Nephron progenitor cell (in vitro differentiated cells): Measurements from ENCODE around the gene LINC01488.

Experiments
- DNase-seq: peaks from one replicate; pipeline ENCODE4 v3.0.0; 2021
- H3K27ac Mint-ChIP-seq: 2 replicates; pipeline ENCODE4 v1.8.0; 2021; ENCODE audit warnings: mild to moderate bottlenecking, moderate library complexity, mixed read lengths
- H3K27me3 Mint-ChIP-seq: 2 replicates; pipeline ENCODE4 v1.8.0; 2021; ENCODE audit warnings: mild to moderate bottlenecking, low read depth, mixed read lengths; ENCODE audit not compliant: poor library complexity
- H3K36me3 Mint-ChIP-seq: 2 replicates; pipeline ENCODE4 v1.8.0; 2021; ENCODE audit warnings: low read depth, mixed read lengths
- H3K4me1 Mint-ChIP-seq: 2 replicates; pipeline ENCODE4 v1.8.0; 2021; ENCODE audit warnings: mixed read lengths
- H3K4me3 Mint-ChIP-seq: 2 replicates; pipeline ENCODE4 v1.8.0; 2021; ENCODE audit warnings: mild to moderate bottlenecking, moderate library complexity, mixed read lengths
- H3K9me3 Mint-ChIP-seq: 2 replicates; pipeline ENCODE4 v1.8.0; 2021; ENCODE audit warnings: mild to moderate bottlenecking, moderate library complexity, mixed read lengths
- TF ChIP-seq, protein P1 (sequence below): fragments of 200-600 bp; sonication (generic); IDR thresholded peaks from 2 replicates; pipeline ENCODE4 v1.5.0; 2021; ENCODE audit warnings: antibody characterized with exemption

The LINC01488 gene

DNA sequence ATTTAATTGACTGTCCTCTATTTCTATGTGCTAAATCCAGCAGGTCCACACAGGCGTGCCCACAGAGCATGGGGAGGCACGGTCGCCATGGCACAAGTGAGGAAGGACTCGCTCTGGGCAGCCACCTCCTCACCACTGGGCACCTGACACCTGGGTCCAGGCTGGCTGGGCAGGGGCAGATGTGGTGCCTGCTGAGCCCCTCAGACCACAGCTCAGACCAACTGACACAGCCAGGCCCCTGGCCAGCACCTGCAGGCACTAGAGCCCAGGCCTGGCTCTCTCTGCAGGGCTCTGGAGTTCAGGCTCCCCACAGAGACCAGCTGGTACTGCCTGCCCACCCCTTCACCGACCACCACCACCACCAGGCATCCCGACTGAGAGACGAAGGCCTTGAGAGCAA, 27.9 kb downstream of the LINC01488 start:
- Mint-ChIP-seq H3K36me3 (peaks cover 6% of the 10 kb centered on the region), H3K4me1 (peaks cover 24% of the 10 kb centered on the region), H3K9me3 (peaks cover 21% of the 10 kb centered on the region), H3K27ac (no peak overlapping the region), H3K4me3 (no peak overlapping the region), H3K27me3 (peaks cover 14% of the 10 kb centered on the region)
- no peak for DNase-seq
- TF ChIP-seq, protein P1, sequence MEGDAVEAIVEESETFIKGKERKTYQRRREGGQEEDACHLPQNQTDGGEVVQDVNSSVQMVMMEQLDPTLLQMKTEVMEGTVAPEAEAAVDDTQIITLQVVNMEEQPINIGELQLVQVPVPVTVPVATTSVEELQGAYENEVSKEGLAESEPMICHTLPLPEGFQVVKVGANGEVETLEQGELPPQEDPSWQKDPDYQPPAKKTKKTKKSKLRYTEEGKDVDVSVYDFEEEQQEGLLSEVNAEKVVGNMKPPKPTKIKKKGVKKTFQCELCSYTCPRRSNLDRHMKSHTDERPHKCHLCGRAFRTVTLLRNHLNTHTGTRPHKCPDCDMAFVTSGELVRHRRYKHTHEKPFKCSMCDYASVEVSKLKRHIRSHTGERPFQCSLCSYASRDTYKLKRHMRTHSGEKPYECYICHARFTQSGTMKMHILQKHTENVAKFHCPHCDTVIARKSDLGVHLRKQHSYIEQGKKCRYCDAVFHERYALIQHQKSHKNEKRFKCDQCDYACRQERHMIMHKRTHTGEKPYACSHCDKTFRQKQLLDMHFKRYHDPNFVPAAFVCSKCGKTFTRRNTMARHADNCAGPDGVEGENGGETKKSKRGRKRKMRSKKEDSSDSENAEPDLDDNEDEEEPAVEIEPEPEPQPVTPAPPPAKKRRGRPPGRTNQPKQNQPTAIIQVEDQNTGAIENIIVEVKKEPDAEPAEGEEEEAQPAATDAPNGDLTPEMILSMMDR: no peak

DNA sequence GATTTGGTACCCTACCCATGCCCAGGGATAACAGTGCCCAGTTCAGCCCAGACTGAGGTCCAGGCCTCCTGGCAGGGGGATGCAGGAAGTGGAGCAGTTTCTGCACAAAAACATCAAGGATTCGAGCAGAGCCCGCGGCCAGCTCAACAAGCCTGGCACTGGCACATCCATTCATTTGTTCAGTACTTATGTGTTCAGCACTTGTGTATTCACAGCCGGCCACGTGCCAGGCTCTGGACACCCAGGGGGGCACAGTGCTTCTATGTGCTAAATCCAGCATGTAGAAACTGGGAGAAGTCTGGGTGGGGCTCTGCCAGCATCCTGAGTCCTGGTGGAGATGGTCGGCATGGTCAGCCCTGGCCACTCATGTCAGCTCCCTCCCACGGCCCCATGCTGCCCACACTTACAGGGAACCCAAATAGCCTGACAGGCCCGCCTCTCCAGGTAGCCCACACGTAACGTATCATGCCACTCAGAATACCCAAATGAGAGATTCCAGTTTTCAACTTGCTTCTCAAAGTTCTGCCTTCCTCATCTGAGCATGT, 28.5 kb downstream of the LINC01488 start:
- H3K9me3 Mint-ChIP-seq: peaks cover 21% of the 10 kb centered on the region
- H3K36me3 Mint-ChIP-seq: peaks cover 6% of the 10 kb centered on the region
- H3K4me3 Mint-ChIP-seq: no peak overlapping the region
- H3K27ac Mint-ChIP-seq: no peak overlapping the region
- peaks cover 23% of the 10 kb centered on the region for H3K4me1 Mint-ChIP-seq
- TF ChIP-seq, protein P1: no peak
- no peak for DNase-seq
- peaks cover 15% of the 10 kb centered on the region for H3K27me3 Mint-ChIP-seq

DNA sequence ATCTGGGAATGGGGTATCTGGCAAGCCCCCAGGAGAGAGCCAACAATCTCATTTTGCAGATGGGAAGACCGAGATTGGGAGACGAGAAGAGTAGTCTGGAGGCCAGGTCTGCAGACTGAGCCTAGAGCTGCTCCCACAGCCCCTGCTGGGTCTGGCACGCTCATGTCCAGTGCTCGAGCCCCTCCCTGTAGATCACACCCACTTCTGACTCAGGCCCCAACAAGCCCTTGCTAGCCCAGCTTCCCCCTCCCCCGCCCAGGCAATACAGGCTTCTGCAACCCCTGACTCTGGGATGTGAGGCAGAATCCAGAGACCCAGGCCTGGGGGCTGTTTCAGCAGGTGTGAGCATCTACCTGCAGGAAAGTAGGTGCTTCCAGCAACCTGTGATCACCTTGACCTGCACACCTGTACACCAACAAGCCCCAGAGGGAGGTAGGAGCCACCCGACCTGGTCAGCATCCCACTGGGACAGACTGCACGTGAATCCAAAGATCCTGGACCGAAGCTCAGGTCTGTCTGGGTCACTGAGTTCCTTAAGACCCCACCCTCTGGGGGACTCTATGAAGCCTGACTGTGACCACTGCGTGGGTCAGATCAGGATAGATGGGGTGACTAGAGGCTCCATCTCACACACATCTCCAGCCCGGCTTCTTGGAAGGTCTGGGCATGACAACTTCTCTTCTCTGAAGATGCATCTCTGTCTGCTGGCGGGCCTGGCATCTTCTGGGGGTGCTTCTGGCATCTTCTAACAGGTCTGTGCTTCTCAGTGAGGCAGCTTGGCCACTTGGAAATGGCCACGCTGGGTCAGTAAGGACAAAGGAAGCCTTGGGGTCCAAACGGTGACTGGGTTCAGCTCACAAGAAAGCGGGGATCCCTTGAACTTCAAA, 29.3 kb downstream of the LINC01488 start:
- DNase-seq: no peak
- TF ChIP-seq, protein P1: no peak
- Mint-ChIP-seq H3K4me1 (peaks cover 20% of the 10 kb centered on the region), H3K4me3 (no peak overlapping the region), H3K9me3 (peaks cover 19% of the 10 kb centered on the region), H3K36me3 (peaks cover 6% of the 10 kb centered on the region), H3K27me3 (peaks cover 18% of the 10 kb centered on the region), H3K27ac (peak overlapping the region; percentile 64)

DNA sequence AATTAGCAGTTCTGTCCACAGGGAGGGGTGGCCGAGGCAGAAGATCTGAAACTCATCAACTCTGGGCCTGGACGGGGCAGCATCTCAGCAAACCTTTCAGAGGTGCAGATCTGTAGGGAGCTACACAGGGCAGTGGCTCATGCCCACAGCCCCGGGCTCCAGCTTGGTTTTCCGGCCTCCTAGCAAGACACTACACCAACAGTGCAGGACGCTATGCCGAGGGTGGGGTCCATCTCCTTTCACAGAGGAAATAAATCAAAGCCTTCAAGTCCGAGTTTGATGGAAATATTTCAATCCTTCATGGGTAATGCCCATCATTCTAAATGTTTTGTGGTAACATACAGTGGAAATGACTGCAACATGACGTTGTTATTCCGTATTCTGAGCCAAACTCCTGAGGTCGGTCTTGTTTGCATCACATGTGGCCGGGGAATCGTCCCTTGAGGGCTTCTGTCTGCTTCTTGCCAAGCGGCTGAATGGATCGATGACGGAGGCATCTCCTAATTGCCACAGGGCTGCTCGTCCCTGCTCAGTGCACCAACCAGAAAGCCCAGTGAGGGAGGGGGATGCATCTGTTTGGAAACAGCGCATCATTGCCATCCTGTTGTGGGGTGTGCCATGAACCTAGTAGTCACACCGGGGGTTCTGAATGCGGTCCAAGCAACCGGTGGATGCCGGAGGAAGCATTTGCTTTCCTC, 30.0 kb downstream of the LINC01488 start:
- no peak for DNase-seq
- Mint-ChIP-seq H3K9me3 (peaks cover 18% of the 10 kb centered on the region), H3K4me1 (peaks cover 20% of the 10 kb centered on the region), H3K27me3 (peaks cover 12% of the 10 kb centered on the region), H3K27ac (peak overlapping the region; percentile 64), H3K4me3 (no peak overlapping the region), H3K36me3 (peaks cover 1% of the 10 kb centered on the region)
- TF ChIP-seq, protein P1: no peak

DNA sequence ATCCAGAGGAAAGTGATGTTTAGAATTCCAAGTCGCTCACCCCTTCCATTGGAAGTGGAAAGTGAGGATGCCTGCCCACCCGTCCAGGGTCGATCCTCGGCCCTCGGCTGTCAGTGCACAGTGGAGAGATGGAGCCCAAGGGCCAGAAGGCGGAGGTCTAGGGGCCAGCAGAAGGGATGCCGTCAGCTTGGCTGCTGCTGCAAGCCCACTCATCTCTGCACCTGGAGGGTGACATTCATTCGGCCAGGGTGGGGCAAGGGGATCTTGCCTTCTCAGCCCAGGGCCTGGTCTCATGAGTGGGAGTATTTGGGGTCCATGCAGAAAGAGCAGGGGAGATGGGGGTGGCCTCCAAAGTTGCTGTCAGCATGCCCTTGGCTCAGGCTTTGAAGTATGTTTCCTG, 30.7 kb downstream of the LINC01488 start:
- Mint-ChIP-seq H3K36me3 (no peaks in the 10 kb centered on the region), H3K9me3 (peaks cover 19% of the 10 kb centered on the region), H3K27ac (no peak overlapping the region), H3K4me3 (no peak overlapping the region), H3K4me1 (peaks cover 20% of the 10 kb centered on the region), H3K27me3 (peaks cover 12% of the 10 kb centered on the region)
- TF ChIP-seq, protein P1: no peak
- no peak for DNase-seq
